Suppressor macrophage treated with lipopolysaccharide for 1 hour (primary cell): ENCODE results near the gene TNS3.
A peak's percentile ranks its signal among the peaks of the same experiment; 100 is the strongest.

ENCODE experiments used
- DNase-seq, 3 donors: peaks; one replicate each; pipeline ENCODE4 v3.0.0-alpha.2; 2020 to 2022

TNS3 gene

GRCh38 chr7:47418601-47419309 is 163.2 kb downstream of the TNS3 start:
- DNase-seq: no peak

DNA sequence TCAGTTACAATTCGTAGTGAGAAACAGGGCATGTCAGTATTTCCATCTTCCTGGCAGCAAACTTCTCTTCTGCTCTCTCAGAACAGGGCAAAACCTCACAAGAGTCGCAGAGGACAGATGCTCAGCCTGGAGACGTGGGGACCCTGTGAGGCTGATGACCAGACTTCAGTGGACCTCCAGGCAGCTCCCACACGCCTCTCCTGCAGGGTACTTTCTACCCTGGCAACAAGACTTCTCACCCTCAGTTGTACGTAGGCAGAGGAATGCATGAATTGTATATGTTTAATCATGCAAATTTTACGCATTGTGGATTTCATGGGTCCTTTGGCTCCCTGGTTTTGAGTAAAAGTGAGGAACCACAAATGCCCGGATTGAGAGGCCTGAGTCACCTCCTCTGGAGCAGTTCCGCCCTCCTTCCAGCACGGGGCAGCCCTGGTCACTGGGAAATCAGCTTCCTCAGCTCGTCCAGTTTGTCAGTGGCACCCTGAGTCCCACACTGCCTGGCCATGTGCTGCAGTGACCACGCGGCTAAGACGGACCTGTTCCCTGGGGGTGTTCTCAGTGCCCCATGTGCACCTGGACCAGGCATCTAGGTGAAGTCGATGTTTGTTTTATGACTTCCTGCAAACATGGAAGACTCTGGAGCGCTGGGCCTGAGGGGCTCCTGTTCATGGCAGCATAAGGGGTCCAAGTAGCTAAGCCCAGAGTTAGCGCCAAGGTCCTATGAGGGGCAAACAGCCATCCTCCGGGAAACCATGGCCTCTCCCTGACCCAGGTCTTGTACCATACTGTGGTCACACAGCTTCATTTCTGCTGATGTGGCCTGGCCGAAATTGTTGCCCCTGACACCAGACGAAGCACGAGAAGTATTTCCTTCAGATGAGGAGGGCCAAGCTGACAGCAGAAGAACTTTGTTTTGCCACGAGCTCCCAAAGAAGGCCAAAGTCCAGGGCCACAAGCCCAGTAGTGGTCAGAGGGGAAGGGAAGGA is 165.1 kb downstream of the TNS3 start:
- DNase-seq: no peak

DNA sequence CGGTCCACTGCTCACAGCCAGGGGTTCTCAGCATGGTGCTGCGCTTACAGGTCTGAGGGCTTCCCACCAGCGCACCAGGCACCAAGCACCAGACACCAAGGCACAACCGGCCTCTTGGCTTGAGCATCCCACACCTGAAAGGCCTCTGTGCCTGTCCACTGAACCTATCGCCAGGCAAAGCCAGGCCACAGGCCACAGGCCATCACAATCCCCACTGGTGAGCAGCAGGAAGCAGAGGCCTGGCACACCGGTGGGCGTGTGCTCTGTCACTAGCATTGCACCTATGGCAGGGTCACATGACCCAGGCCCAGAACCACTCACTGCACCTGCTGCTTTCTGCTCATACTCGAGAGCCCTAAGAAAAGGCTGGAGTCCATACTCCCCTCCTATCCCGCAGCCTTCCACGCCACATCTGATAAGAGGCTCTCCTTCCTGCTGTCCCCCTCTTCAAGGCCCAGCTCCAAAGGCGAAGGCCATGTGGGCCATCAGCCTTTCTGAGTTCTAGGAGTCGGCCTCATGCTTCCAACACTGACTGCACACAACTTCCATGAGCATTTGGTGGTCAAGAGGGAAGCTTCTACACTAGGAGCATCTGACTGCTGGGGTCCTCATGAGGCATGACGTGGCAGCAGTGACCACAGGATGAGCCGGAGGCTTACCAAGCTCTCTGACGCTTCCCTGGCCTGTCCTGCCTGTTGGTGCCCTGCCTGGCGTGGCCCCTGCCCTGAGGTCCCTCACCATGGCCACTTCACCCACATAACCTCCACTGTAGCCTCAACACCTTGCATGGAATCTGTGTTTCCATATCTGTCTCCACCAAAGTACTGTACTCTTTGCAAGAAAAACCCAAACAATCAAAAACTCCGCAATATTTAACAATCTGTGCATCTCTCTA is 166.3 kb downstream of the TNS3 start:
- DNase-seq: no peak

DNA sequence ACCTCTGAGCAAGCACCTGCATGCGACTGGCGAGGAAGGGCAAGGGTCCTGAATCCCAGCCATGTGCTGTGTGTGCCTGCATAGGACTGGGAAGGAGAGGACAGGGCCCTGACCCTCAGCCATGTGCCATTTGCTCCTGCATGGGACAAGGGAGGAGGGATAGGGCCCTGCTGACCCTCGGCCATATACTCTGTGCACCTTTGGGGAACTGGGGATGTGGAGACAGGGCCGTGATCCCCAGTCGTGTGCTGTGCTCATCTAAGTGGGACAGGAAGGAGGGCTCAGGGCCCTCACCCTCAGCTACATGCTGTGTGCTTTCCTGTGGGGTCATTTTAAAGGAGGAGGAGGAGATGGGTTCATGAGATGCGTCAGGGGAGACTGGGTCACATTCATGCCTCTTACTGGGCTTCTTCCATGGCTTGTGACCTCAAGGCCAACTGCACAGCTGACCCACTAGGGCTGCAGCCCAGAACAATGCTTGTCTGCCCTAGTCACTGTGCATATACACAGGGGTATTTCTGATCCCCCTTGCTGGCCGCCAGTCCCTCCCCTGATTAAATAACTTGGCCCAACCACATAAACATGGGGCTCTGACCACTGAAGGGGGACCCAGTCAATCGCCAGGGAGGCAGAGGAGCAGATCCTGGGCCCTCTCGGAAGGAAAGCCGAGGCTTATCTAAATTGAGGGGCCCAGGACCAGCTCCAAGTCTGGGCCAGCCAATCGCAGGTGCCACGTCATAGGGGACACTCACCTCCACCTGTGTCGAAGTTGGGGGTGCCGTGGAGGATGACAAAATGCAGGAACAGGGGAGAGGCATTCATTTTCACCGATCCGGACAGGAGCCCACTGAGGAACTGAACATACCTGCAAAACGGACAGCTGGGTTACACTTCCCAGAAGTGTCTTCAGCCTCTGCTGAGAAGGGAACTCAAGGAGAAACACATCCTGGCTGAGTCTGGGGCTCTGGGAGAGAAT is 167.3 kb downstream of the TNS3 start:
- DNase-seq: no peak

- DNase-seq: no peak
Measured at GRCh38 chr7:47413526-47414341, 168.2 kb downstream of the TNS3 start.

DNA sequence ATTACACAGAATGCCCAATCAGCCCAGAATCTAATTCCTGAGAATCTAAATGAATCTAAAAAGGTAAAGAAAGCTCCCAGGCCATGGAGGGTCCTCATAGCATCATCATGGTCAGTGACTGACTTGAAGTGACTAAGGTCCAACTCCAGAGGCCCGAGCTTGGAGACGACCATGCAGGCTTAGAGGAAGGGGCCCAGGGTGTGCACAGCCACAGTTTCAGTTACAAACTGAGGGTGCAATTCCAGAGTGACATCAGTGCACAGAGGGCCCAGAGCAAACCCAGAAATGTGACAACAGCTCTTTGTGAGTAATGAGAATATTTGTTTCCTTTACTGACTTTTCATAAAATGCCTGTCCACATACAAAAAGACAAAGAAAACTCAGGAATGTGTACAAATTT is 170.0 kb downstream of the TNS3 start:
- no peak for DNase-seq

DNA sequence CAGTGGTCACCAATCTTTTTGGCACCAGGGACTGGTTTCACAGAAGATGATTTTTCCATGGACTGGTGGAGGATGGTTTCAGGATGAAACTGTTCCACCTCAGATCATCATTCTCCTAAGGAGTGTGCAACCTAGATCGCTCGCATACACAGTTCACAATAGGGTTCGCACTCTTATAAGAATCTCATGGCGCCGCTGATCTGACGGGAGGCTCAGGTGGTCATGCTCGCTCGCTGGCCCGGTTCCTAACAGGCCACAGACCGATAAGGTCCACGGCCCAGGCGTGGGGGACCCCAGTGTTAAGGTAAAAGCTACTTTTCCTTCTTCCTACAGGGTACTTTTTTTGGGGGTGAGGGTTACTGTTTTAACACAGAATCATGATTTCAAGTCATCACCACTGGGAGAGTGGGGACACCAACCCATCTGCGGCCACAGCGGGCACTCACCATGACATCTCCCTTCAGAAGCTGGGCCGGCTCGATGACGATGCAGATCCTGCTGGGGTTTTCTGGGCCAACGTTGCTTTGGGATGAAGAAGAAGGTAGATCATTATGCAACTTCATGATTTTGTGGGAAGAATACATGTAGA is 170.5 kb downstream of the TNS3 start:
- DNase-seq: no peak

GRCh38 chr7:47408675-47409074 is 173.2 kb downstream of the TNS3 start:
- DNase-seq: no peak

- DNase-seq: no peak
Measured at GRCh38 chr7:47407821-47408674, 173.9 kb downstream of the TNS3 start.

DNA sequence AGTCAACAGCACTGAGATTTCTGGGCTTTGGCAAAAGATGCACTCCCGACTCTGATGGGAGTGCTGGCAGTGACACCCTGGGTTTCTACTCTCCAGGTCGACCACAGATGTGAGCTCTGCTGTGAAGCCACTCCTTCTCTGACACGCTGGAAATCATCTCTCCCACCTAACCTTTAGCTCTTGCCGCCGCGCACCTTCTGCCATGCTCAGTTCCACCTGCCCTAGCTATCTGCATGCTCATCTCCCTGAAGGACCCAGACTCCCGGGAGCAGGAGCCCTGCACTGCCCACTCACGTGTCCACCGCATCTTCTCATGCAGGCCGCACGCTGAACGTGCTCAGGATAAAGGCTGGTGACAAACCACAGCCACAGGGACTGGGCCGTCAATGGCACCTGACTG is 174.8 kb downstream of the TNS3 start:
- DNase-seq: no peak

- no peak for DNase-seq
Measured at GRCh38 chr7:47406801-47407129, 175.1 kb downstream of the TNS3 start.

- no peak for DNase-seq
Measured at GRCh38 chr7:47405921-47406800, 175.8 kb downstream of the TNS3 start.

- DNase-seq: no peak
Measured at GRCh38 chr7:47405286-47405904, 176.5 kb downstream of the TNS3 start.

DNA sequence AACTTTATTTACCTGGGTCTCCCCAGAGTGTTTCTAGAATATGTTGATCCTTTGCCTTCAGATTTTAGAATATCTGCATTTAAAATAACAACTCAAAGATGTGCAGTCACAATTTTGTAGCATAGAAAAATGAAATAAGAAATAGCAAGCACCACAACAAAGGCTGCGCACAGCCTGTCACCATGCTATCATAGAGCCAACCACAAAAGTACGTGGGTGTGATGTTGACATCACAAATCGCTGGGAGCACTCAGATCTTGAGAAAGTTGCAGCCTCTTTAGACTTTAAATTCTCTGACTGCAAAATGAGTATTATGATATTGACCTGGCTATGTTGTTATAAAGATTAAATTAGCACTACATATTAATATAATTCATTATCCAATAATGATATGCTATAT is 177.9 kb downstream of the TNS3 start:
- peak; percentile 36 to 50 (median 50) for DNase-seq

- DNase-seq: no peak
Measured at GRCh38 chr7:47402941-47403866, 178.7 kb downstream of the TNS3 start.

- DNase-seq: no peak
Measured at GRCh38 chr7:47401611-47402570, 180.0 kb downstream of the TNS3 start.
